HepG2 (cell line): ENCODE results near the gene ENTHD1. TPM values are rescaled to one million over a fixed set of nuclear protein-coding genes. Genes with fewer than 3 reads are reported as not detected.

Experiments
- ATAC-seq: fragments of 200-7000 bp; cut with Tn5 transposase; 3 replicates; pipeline ENCODE4 v1.9.1; 2020; ENCODE audit warnings: mild to moderate bottlenecking, moderate library complexity
- BruUV-seq: library from RNA; stranded (reverse); fragments of 400-500 nt; replicated peaks from 2 replicates; lab custom pipeline; 2021; lab: Mats Ljungman, UMichigan
- CTCF ChIA-PET: fragments of 300-600 bp; formaldehyde crosslinking; extraction: SDS; loops from one replicate; lab custom pipeline; 2021; ENCODE audit warnings: low total read pairs, inconsistent platforms, low intra/inter-chr PET ratio; lab: Yijun Ruan, JAX
- POLR2A ChIA-PET: fragments of 350-600 bp; sonication (Branson Sonifier 250); formaldehyde crosslinking; loops from one replicate; lab custom pipeline; 2020; ENCODE audit warnings: antibody characterized with exemption, inconsistent platforms; lab: Yijun Ruan, JAX
- DNase-seq: peaks from one replicate; pipeline ENCODE4 v3.0.0-alpha.2; 2015; ENCODE audit warnings: low spot score
- FAIRE-seq: peaks from 3 replicates; lab custom pipeline; 2011; peaks lifted over from hg19 to GRCh38; lab: Jason Lieb, UNC
- H2AFZ ChIP-seq: one replicate; pipeline ENCODE4 v1.6.1; 2011; ENCODE audit warnings: low read length, inconsistent platforms
- H3K27ac ChIP-seq: fragments of 300-600 bp; 3 replicates; pipeline ENCODE4 v1.8.0; 2011; ENCODE audit warnings: mixed run types, mild to moderate bottlenecking, mixed read lengths, low read length, inconsistent platforms; ENCODE audit not compliant: insufficient read depth; ENCODE audit errors: extremely low read length
- H3K27me3 ChIP-seq, 2 experiments: fragments of 200-600 bp in 1 of 2; 2 replicates in 1 of 2; 3 replicates in 1 of 2; pipeline versions ENCODE4 v1.6.0 to v1.8.0; 2011; ENCODE audit warnings: low read length in 2 of 2, mild to moderate bottlenecking in 2 of 2, moderate library complexity in 2 of 2, inconsistent platforms in 1 of 2; ENCODE audit not compliant: insufficient read depth in 2 of 2, control insufficient read depth in 1 of 2
- H3K36me3 ChIP-seq, 2 experiments: fragments of 200-600 bp in 1 of 2; replicated peaks in 1 of 2; 2 replicates in 1 of 2; 3 replicates in 1 of 2; pipeline versions ENCODE4 v1.5.1 to v1.8.0; 2011; ENCODE audit warnings: low read length in 2 of 2, inconsistent platforms in 1 of 2; ENCODE audit not compliant: insufficient read depth in 2 of 2, control insufficient read depth in 1 of 2
- H3K4me1 ChIP-seq: 2 replicates; pipeline ENCODE4 v1.5.1; 2012; ENCODE audit warnings: low read length, inconsistent platforms; ENCODE audit not compliant: insufficient read depth
- H3K4me2 ChIP-seq: 2 replicates; pipeline ENCODE4 v1.6.0; 2011; ENCODE audit warnings: low read depth, low read length, inconsistent platforms
- H3K4me3 ChIP-seq, 3 experiments: fragments of 200-600 bp in 1 of 3; sonication (generic), shearing (Covaris generic) in 1 of 3; replicated peaks in 1 of 3; 2 replicates each; pipeline ENCODE4 v1.5.1; 2011 to 2016; ENCODE audit warnings: low read length in 3 of 3, inconsistent platforms in 2 of 3, low read depth in 2 of 3, mild to moderate bottlenecking in 2 of 3, control low read depth in 1 of 3, mixed read lengths in 1 of 3; ENCODE audit not compliant: insufficient read depth in 1 of 3
- H3K79me2 ChIP-seq: one replicate; pipeline ENCODE4 v1.6.1; 2011; ENCODE audit warnings: low read length, inconsistent platforms; ENCODE audit not compliant: insufficient read depth
- H3K9ac ChIP-seq: 2 replicates; pipeline ENCODE4 v1.6.0; 2011; ENCODE audit warnings: mild to moderate bottlenecking, low read depth, low read length, inconsistent platforms; ENCODE audit not compliant: insufficient read depth
- H3K9me3 ChIP-seq: 2 replicates; pipeline ENCODE4 v1.5.1; 2012; ENCODE audit warnings: mild to moderate bottlenecking, low read length
- H4K20me1 ChIP-seq: 2 replicates; pipeline ENCODE4 v1.6.0; 2011; ENCODE audit warnings: inconsistent platforms, mild to moderate bottlenecking, low read length, moderate library complexity; ENCODE audit not compliant: insufficient read depth
- DMAP1 ChIP-seq: IDR thresholded peaks from 2 replicates; pipeline ENCODE4 v1.6.1; 2016
- ERF ChIP-seq: IDR thresholded peaks from 2 replicates; pipeline ENCODE4 v1.6.1; 2018; ENCODE audit warnings: missing biosample characterization, missing genetic modification reagents
- GABPA ChIP-seq, 2 experiments: IDR thresholded peaks; 2 replicates each; pipeline ENCODE4 v1.6.1; 2011 to 2016; ENCODE audit warnings: low read depth in 2 of 2, low read length in 1 of 2, missing biosample characterization in 1 of 2, missing genetic modification characterization in 1 of 2
- MATR3 ChIP-seq: sonication (generic); formaldehyde crosslinking; IDR thresholded peaks from 2 replicates; pipeline ENCODE4 v1.4.0; 2020; ENCODE audit warnings: missing genetic modification reagents
- ZNF292 ChIP-seq: sonication (generic); formaldehyde crosslinking; IDR thresholded peaks from 2 replicates; pipeline ENCODE4 v1.8.1; 2022; ENCODE audit warnings: mild to moderate bottlenecking, low read depth, missing genetic modification reagents, borderline replicate concordance
- WGBS: methylation state at CpG from one replicate; pipeline ENCODE4 v1.1.6; 2017; ENCODE audit warnings: low lambda C conversion rate; 5-methylcytosine and 5-hydroxymethylcytosine counted together
- in situ Hi-C: cut with HindIII; loops from 2 replicates; pipeline ENCODE4 v1.10.0; 2017; ENCODE audit warnings: low pct_unique_long_range_greater_than_20kb; ENCODE audit not compliant: extremely low pct_ligation_motif_present
- intact Hi-C: fragments of 100-400 bp; cut with micrococcal nuclease; formaldehyde crosslinking; loops from one replicate; pipeline ENCODE4 v1.10.0; 2022; ENCODE audit not compliant: unreplicated experiment
- polyA plus RNA-seq, 8 experiments: library from polyadenylated mRNA; depleted of rRNA in 3 of 8; stranded (reverse) in 7 of 8; unstranded in 1 of 8; fragments of >200 nt; fragmentation: Illumina TruSeq in 4 of 8; extraction: Trizol in 4 of 8; gene quantifications; 2 replicates each; pipeline versions ENCODE4 v1.2.1 to v1.2.3, GENCODE V29; 2011 to 2016; ENCODE audit warnings: low read depth in 4 of 8, missing spikeins in 1 of 8, mixed read lengths in 1 of 8; ENCODE audit not compliant: insufficient read depth in 1 of 8
- total RNA-seq, 5 experiments: library from RNA; depleted of rRNA; stranded (reverse); fragments of >200 nt; fragmentation: Illumina TruSeq; extraction: Trizol; gene quantifications; 2 replicates each; pipeline ENCODE4 v1.2.3, GENCODE V29; 2016; ENCODE audit warnings: low read depth in 1 of 5
- TF ChIP-seq, protein P1 (sequence below): sonication (generic); formaldehyde crosslinking; conservative IDR thresholded peaks from 2 replicates; pipeline ENCODE4 v1.4.0; 2020; ENCODE audit warnings: missing genetic modification reagents
- TF ChIP-seq, protein P2 (sequence below): sonication (generic); formaldehyde crosslinking; IDR thresholded peaks from 2 replicates; pipeline ENCODE4 v1.8.1; 2023; ENCODE audit warnings: mild to moderate bottlenecking, moderate library complexity, missing genetic modification reagents

ENTHD1 gene
- total and polyA plus RNA-seq, 2 of the 13 experiments (the other 11 are each of a cell fraction or from before 2014, with no cell fraction given), result not detected

- Histone ChIP-seq H3K79me2 (no peaks in the 10 kb centered on the region), H2AFZ (no peak overlapping the region), H3K9me3 (no peaks in the 10 kb centered on the region), H3K36me3 (no peaks in the 10 kb centered on the region), H3K27ac (no peak overlapping the region), H3K27me3 (peaks cover 0 to 19% of the 10 kb centered on the region in 2 experiments; a peak in 4 of 5 replicates), H3K9ac (no peak overlapping the region), H3K4me3 (no peak overlapping the region), H4K20me1 (no peaks in the 10 kb centered on the region), H3K4me2 (no peak overlapping the region), H3K4me1 (no peaks in the 10 kb centered on the region)
- 17% methylated on average over 1 of the region's 2 CpGs for WGBS
- no TSS peak for BruUV-seq
- in situ Hi-C loops (no loop called here), intact Hi-C loops (loop anchor here (5.0 kb wide), 1 partner anchor 559 kb away; no protein-coding TSS in a partner anchor)
- no peak for DNase-seq
- ChIA-PET POLR2A (interaction anchor here (0.6 kb wide), 1 partner anchor 218 kb away, joined by 5 read pairs; no protein-coding TSS in a partner anchor), CTCF (no interaction called here)
- ATAC-seq, result no peak
- no peak for FAIRE-seq
- TF ChIP-seq, protein P1, sequence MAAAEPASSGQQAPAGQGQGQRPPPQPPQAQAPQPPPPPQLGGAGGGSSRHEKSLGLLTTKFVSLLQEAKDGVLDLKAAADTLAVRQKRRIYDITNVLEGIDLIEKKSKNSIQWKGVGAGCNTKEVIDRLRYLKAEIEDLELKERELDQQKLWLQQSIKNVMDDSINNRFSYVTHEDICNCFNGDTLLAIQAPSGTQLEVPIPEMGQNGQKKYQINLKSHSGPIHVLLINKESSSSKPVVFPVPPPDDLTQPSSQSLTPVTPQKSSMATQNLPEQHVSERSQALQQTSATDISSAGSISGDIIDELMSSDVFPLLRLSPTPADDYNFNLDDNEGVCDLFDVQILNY (CRISPR knock-in tag), result no peak
- no peak for TF ChIP-seq ERF (CRISPR knock-in tag)
- TF ChIP-seq DMAP1, result no peak
- TF ChIP-seq, protein P2, sequence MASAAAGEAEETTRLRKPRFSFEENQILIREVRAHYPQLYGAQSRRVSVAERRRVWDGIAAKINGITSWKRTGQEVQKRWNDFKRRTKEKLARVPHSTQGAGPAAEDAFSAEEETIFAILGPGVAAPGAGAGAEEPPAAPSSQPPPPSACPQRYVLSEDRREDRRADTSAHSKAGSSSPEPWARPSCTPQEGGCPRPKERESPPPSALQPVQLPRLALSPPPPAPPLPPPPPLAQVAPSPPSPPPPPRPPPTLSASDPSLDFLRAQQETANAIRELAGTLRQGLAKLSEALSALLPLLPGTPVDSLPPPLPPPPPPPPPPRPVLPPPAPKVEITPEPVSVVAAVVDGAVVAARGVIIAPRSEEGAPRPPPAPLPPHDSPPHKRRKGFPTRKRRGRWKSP (CRISPR knock-in tag), result no peak
- no peak for TF ChIP-seq ZNF292 (CRISPR knock-in tag)
- no peak for TF ChIP-seq MATR3
- no peak for TF ChIP-seq GABPA (IDR thresholded peaks at IDR 0.05; ENCODE audit: low read depth, low read length)
- no peak for TF ChIP-seq GABPA (CRISPR knock-in tag; IDR thresholded peaks at IDR 0.05; ENCODE audit: low read depth)
Measured at GRCh38 chr22:39908136-39908535, 14.6 kb upstream of the ENTHD1 start.
